Natural killer cell treated with Interleukin-12 subunit alpha and Interleukin-12 subunit beta and Interleukin-15 and Interleukin-18, amount 100 ng/mL, for 72 hours (primary cell): ENCODE data around the gene ULK4. TPM values are rescaled to one million over a fixed set of nuclear protein-coding genes. Genes with fewer than 3 reads are reported as not detected.
A peak's percentile ranks its signal among the peaks of the same experiment; 100 is the strongest.
"Not testable (repeated sequence)": the region's sequence is repeated elsewhere in the genome, so short reads cannot be mapped to it uniquely, and the experiment has no call there.

Source experiments
- ATAC-seq, 2 donors: fragments of 150-1000 bp; cut with Tn5 transposase in 1 of 2; sonication (Bioruptor Pico), chemical (Tn5 transposase) in 1 of 2; 2 replicates each; pipeline ENCODE4 v1.10.0; 2021
- DNase-seq: peaks from one replicate; pipeline ENCODE4 v3.0.0; 2022; ENCODE audit warnings: low spot score
- H3K27ac Mint-ChIP-seq, 2 donors: 1 replicate in 1 of 2; 2 replicates in 1 of 2; pipeline ENCODE4 v1.8.0; 2022; ENCODE audit warnings: mixed read lengths in 2 of 2, mild to moderate bottlenecking in 1 of 2, moderate library complexity in 1 of 2
- H3K27me3 Mint-ChIP-seq, 2 donors: 1 replicate in 1 of 2; 2 replicates in 1 of 2; pipeline ENCODE4 v1.8.0; 2022; ENCODE audit warnings: mixed read lengths in 2 of 2
- H3K36me3 Mint-ChIP-seq: one replicate; pipeline ENCODE4 v1.8.0; 2022; ENCODE audit warnings: mixed read lengths
- H3K4me1 Mint-ChIP-seq, 2 donors: 1 replicate in 1 of 2; 2 replicates in 1 of 2; pipeline ENCODE4 v1.8.0; 2022; ENCODE audit warnings: low read depth in 2 of 2, mixed read lengths in 2 of 2, mild to moderate bottlenecking in 1 of 2
- H3K4me3 Mint-ChIP-seq: one replicate; pipeline ENCODE4 v1.8.0; 2022; ENCODE audit warnings: mixed read lengths
- H3K9me3 Mint-ChIP-seq: 2 replicates; pipeline ENCODE4 v1.8.0; 2022; ENCODE audit warnings: mixed read lengths
- total RNA-seq, 2 donors: library from RNA; stranded (reverse); gene quantifications; one replicate each; pipeline ENCODE4 v1.2.3, GENCODE V29; 2022

Gene ULK4
- total RNA-seq, 2 donors from 2014 or later: 11.1 to 29.9 TPM

- peaks cover 37% of the 10 kb centered on the region for H3K36me3 Mint-ChIP-seq
- H3K9me3 Mint-ChIP-seq: peaks cover 8% of the 10 kb centered on the region
- no peak overlapping the region for H3K27ac Mint-ChIP-seq
Observed at GRCh38 chr3:41668379-41668778, 293.5 kb downstream of the ULK4 start.

GRCh38 chr3:41662288-41662687 is 299.6 kb downstream of the ULK4 start:
- ATAC-seq (no peak), DNase-seq (no peak)
- H3K9me3 Mint-ChIP-seq: no peaks in the 10 kb centered on the region
- no peak overlapping the region for H3K27ac Mint-ChIP-seq
- H3K36me3 Mint-ChIP-seq: peaks cover 27% of the 10 kb centered on the region
- no peak overlapping the region for H3K4me3 Mint-ChIP-seq
- H3K27me3 Mint-ChIP-seq: no peaks in the 10 kb centered on the region
- H3K4me1 Mint-ChIP-seq: no peaks in the 10 kb centered on the region

More at GRCh38 chr3:41668379-41668778, 293.5 kb downstream of the ULK4 start:
- no peak for DNase-seq
- no peak for ATAC-seq
- Mint-ChIP-seq H3K27me3 (no peaks in the 10 kb centered on the region), H3K4me3 (no peak overlapping the region), H3K4me1 (no peaks in the 10 kb centered on the region)

DNA sequence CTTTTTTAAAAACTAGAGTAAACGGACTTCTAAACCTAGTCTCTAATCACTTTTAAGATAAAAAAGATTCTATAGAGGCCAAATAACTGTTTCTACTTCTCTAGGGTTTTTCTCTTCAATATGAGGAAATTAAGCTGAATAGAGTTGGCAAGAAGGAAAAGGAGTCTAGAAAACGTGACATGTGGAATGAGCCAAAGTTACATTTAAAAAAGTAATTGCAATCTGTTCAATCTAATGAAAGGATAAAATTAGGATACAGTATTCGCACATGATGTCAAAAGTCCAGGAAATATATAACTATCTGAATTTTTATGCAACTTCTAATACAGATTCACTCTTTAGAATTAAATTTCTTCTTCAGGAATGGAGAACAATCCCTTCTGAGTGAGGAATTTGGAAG is 300.1 kb downstream of the ULK4 start:
- no peaks in the 10 kb centered on the region for H3K4me1 Mint-ChIP-seq
- no peaks in the 10 kb centered on the region for H3K27me3 Mint-ChIP-seq
- H3K27ac Mint-ChIP-seq: no peak overlapping the region
- no peak overlapping the region for H3K4me3 Mint-ChIP-seq
- peaks cover 27% of the 10 kb centered on the region for H3K36me3 Mint-ChIP-seq
- H3K9me3 Mint-ChIP-seq: no peaks in the 10 kb centered on the region
- no peak for ATAC-seq
- no peak for DNase-seq

DNA sequence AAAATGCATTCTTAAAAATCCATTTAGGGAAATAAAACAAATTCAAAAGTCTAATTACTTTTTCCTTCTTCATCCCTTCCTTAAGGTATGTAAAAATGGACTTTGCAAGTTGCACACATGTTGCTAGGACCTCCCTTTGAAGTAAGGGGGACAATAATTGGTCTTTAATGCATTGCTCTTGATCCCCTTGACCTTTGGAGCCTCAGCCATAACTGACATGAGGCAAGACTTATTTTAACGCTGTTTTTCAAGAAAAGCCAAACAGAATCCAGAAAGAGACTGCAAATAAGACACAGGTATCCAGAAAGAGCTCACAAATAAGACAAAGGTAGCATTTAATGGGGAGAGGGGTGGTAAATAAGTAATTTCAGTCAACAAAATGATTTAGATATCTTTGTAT is 301.4 kb downstream of the ULK4 start:
- Mint-ChIP-seq H3K27me3 (no peaks in the 10 kb centered on the region), H3K9me3 (no peaks in the 10 kb centered on the region), H3K4me1 (no peaks in the 10 kb centered on the region), H3K27ac (no peak overlapping the region), H3K36me3 (peaks cover 16% of the 10 kb centered on the region), H3K4me3 (no peak overlapping the region)
- ATAC-seq: no peak
- no peak for DNase-seq

- no peak overlapping the region for H3K27ac Mint-ChIP-seq
Observed at GRCh38 chr3:41653571-41654239, 308.2 kb downstream of the ULK4 start.

GRCh38 chr3:41652931-41653330 is 309.0 kb downstream of the ULK4 start:
- no peak for ATAC-seq
- no peak overlapping the region for H3K4me3 Mint-ChIP-seq
- DNase-seq: no peak
- H3K27me3 Mint-ChIP-seq: no peaks in the 10 kb centered on the region
- no peaks in the 10 kb centered on the region for H3K9me3 Mint-ChIP-seq
- H3K36me3 Mint-ChIP-seq: no peaks in the 10 kb centered on the region
- H3K4me1 Mint-ChIP-seq: no peaks in the 10 kb centered on the region
- H3K27ac Mint-ChIP-seq: no peak overlapping the region

More at GRCh38 chr3:41653571-41654239, 308.2 kb downstream of the ULK4 start:
- no peaks in the 10 kb centered on the region for H3K36me3 Mint-ChIP-seq
- H3K27me3 Mint-ChIP-seq: no peaks in the 10 kb centered on the region
- H3K9me3 Mint-ChIP-seq: no peaks in the 10 kb centered on the region
- no peak overlapping the region for H3K4me3 Mint-ChIP-seq
- ATAC-seq: no peak
- no peaks in the 10 kb centered on the region for H3K4me1 Mint-ChIP-seq
- DNase-seq: no peak

DNA sequence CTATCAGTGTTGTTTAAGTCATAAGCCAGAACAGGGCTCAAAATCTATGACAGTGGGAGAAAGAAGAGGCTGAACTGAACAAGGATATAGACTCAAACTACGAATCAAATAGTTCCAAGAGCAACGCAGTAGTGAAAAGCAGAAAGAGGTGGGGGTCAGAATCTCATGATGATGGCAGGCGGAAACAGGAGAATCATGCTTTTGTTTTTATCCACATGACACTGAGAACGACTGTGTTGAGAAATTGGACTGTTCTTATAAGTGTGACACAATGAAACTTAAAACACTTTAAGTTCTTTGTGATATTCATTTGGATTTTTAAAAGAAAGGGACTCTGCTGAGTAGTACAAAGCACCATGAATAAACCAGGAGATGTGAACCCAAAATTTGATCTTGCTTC is 309.4 kb downstream of the ULK4 start:
- H3K27me3 Mint-ChIP-seq: no peaks in the 10 kb centered on the region
- ATAC-seq (no peak), DNase-seq (no peak)
- no peaks in the 10 kb centered on the region for H3K9me3 Mint-ChIP-seq
- H3K36me3 Mint-ChIP-seq: no peaks in the 10 kb centered on the region
- no peaks in the 10 kb centered on the region for H3K4me1 Mint-ChIP-seq
- H3K27ac Mint-ChIP-seq: no peak overlapping the region
- no peak overlapping the region for H3K4me3 Mint-ChIP-seq

- H3K4me1 Mint-ChIP-seq: no peaks in the 10 kb centered on the region
- no peaks in the 10 kb centered on the region for H3K36me3 Mint-ChIP-seq
- no peaks in the 10 kb centered on the region for H3K9me3 Mint-ChIP-seq
- H3K27ac Mint-ChIP-seq: no peak overlapping the region
- no peaks in the 10 kb centered on the region for H3K27me3 Mint-ChIP-seq
- no peak overlapping the region for H3K4me3 Mint-ChIP-seq
- no peak for ATAC-seq
- no peak for DNase-seq
Observed at GRCh38 chr3:41651718-41652117, 310.2 kb downstream of the ULK4 start.

DNA sequence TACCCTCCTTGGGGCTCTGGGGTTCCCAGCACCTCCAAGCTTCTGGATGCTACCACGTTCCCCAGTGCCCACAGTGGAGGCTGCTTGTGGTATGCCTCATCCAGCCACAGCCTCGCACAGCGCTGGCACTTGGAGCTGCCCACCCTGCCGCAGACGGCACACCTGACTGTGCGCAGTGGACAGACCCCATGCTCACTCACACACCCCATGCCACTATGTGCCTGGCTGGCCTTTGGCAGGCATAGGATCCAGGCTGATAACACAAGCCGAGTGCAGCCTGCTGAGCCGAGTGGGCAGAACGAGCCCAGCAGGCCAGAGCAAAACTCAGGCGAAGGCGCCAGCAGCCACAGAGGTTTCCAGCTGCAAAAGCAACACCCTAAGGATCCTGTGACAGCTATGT is 311.5 kb downstream of the ULK4 start:
- Mint-ChIP-seq H3K4me3 (no peak overlapping the region), H3K27ac (no peak overlapping the region), H3K27me3 (no peaks in the 10 kb centered on the region), H3K9me3 (peaks cover under 1% of the 10 kb centered on the region), H3K36me3 (peaks cover under 1% of the 10 kb centered on the region), H3K4me1 (no peaks in the 10 kb centered on the region)
- DNase-seq: peak; percentile 60
- peak; percentile 33 to 40 for ATAC-seq

- ATAC-seq (peak in 1 of 2 donors; percentile 44), DNase-seq (no peak)
- peaks cover 5% of the 10 kb centered on the region for H3K36me3 Mint-ChIP-seq
- no peaks in the 10 kb centered on the region for H3K4me1 Mint-ChIP-seq
- H3K4me3 Mint-ChIP-seq: no peak overlapping the region
- H3K27me3 Mint-ChIP-seq: no peaks in the 10 kb centered on the region
- H3K9me3 Mint-ChIP-seq: peaks cover 4% of the 10 kb centered on the region
- H3K27ac Mint-ChIP-seq: no peak overlapping the region
Observed at GRCh38 chr3:41649129-41649739, 312.7 kb downstream of the ULK4 start.

GRCh38 chr3:41647730-41648129 is 314.2 kb downstream of the ULK4 start:
- H3K9me3 Mint-ChIP-seq, H3K27ac Mint-ChIP-seq, H3K4me1 Mint-ChIP-seq, H3K36me3 Mint-ChIP-seq, H3K4me3 Mint-ChIP-seq, H3K27me3 Mint-ChIP-seq, ATAC-seq, DNase-seq: not testable (repeated sequence)

- Mint-ChIP-seq H3K36me3 (peaks cover 2% of the 10 kb centered on the region), H3K27ac (no peak overlapping the region), H3K4me3 (no peak overlapping the region), H3K27me3 (no peaks in the 10 kb centered on the region), H3K4me1 (no peaks in the 10 kb centered on the region), H3K9me3 (peaks cover under 1% of the 10 kb centered on the region)
- no peak for DNase-seq
- no peak for ATAC-seq
Observed at GRCh38 chr3:41640076-41640475, 321.8 kb downstream of the ULK4 start.

DNA sequence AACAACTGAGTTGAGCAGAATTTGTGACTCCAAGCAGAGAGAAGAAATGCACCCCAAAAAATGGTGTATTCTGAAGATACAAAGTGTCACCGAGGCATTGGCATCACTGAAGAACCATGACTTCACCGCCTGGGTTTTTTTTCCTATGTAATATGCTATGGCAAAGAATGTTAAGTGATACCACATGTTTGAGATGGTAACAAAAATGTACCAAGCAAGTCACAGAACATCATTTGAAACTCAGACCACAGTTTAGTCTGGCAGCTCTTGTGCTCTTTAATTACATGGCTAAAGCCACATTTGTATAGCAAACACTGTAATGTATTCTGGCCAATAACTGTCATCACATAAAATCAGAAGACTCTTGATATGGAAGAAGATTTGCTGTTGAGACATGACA is 323.5 kb downstream of the ULK4 start:
- ATAC-seq: no peak
- no peaks in the 10 kb centered on the region for H3K9me3 Mint-ChIP-seq
- H3K4me1 Mint-ChIP-seq: no peaks in the 10 kb centered on the region
- no peaks in the 10 kb centered on the region for H3K36me3 Mint-ChIP-seq
- no peak overlapping the region for H3K27ac Mint-ChIP-seq
- H3K27me3 Mint-ChIP-seq: no peaks in the 10 kb centered on the region
- H3K4me3 Mint-ChIP-seq: no peak overlapping the region
- no peak for DNase-seq

DNA sequence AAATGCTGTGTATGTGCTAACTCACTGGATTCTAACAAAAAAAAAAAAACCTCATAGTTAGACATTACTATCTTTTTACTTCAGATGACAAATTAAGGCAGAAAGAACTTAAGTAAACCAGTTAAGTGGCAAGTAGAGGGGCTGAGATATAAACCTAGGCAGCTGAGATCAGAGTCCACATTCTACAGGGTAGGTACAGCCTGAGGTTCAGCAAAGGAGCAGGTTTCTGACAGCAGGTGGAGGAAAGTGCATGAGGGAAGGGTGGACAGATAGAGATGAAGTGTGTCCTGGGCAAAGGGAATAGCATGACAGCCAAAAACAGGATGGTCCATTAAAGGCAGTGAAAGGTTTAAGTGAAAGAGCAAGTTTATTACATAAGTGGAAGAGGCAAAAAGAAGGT is 329.2 kb downstream of the ULK4 start:
- Mint-ChIP-seq H3K9me3 (no peaks in the 10 kb centered on the region), H3K4me1 (no peaks in the 10 kb centered on the region), H3K27ac (no peak overlapping the region), H3K36me3 (no peaks in the 10 kb centered on the region), H3K4me3 (no peak overlapping the region), H3K27me3 (no peaks in the 10 kb centered on the region)
- DNase-seq (no peak), ATAC-seq (no peak)

DNA sequence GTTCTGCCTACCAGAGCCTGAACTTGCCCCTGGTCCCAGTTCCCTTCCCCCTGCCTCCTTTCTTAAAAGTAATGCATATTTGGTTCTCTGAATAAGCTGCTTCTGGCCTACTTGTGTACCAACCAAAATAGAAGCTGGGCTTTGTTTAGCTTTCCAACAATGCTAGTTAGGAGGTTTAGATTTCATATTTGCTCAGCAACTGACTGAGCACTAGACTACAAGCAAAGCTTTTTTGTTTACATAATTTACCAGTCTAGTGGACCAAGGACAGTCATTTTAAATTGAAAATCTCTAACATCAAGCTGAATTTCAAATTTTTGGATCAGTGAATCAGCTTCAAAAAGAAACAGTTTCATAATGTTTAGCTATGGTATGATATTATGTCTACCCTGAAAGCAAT is 331.2 kb downstream of the ULK4 start:
- no peaks in the 10 kb centered on the region for H3K27me3 Mint-ChIP-seq
- no peaks in the 10 kb centered on the region for H3K36me3 Mint-ChIP-seq
- H3K27ac Mint-ChIP-seq: no peak overlapping the region
- H3K4me3 Mint-ChIP-seq: no peak overlapping the region
- no peaks in the 10 kb centered on the region for H3K4me1 Mint-ChIP-seq
- no peaks in the 10 kb centered on the region for H3K9me3 Mint-ChIP-seq
- ATAC-seq (no peak), DNase-seq (no peak)
